IMR-90 (cell line): Measurements from ENCODE around the gene BYSL. TPM values are rescaled to one million over a fixed set of nuclear protein-coding genes. Genes with fewer than 3 reads are reported as not detected.
A peak's percentile ranks its signal among the peaks of the same experiment; 100 is the strongest.

Source experiments
- ATAC-seq: fragments of 200-7000 bp; cut with Tn5 transposase; 2 replicates; pipeline ENCODE4 v1.9.1; 2020; ENCODE audit warnings: low read depth, mild to moderate bottlenecking, moderate library complexity
- BruUV-seq: library from RNA; stranded (reverse); fragments of 400-500 nt; replicated peaks from 2 replicates; lab custom pipeline; 2021; lab: Mats Ljungman, UMichigan
- CTCF ChIA-PET: fragments of 300-600 bp; formaldehyde crosslinking; extraction: SDS; loops from one replicate; lab custom pipeline; 2021; ENCODE audit warnings: antibody characterized with exemption; lab: Yijun Ruan, JAX
- POLR2A ChIA-PET: fragments of 300-600 bp; sonication (Branson Sonifier 250); formaldehyde crosslinking; loops from one replicate; lab custom pipeline; 2022; ENCODE audit warnings: antibody characterized with exemption; ENCODE audit not compliant: unreplicated experiment; lab: Charles Lee
- DNase-seq: peaks from one replicate; pipeline ENCODE4 v3.0.0; 2013
- H2AFZ ChIP-seq: replicated peaks from 2 replicates; pipeline ENCODE3; 2013; ENCODE audit warnings: low read length, mild to moderate bottlenecking; ENCODE audit not compliant: poor library complexity
- H2AK5ac ChIP-seq: 2 replicates; pipeline ENCODE4 v1.6.1; 2013; ENCODE audit warnings: low read depth, low read length, inconsistent platforms
- H2AK9ac ChIP-seq: replicated peaks from 2 replicates; pipeline ENCODE3; 2013; ENCODE audit warnings: mild to moderate bottlenecking, low read depth, low read length, moderate library complexity; ENCODE audit not compliant: poor library complexity
- H2BK120ac ChIP-seq: 2 replicates; pipeline ENCODE4 v1.6.1; 2013; ENCODE audit warnings: low read depth, low read length, inconsistent platforms
- H2BK15ac ChIP-seq: 3 replicates; pipeline ENCODE4 v1.6.1; 2013; ENCODE audit warnings: low read depth, low read length, inconsistent platforms
- H2BK20ac ChIP-seq: 2 replicates; pipeline ENCODE4 v1.6.1; 2013; ENCODE audit warnings: low read depth, mild to moderate bottlenecking, inconsistent platforms, low read length, moderate library complexity
- H2BK5ac ChIP-seq: 2 replicates; pipeline ENCODE4 v1.6.1; 2013; ENCODE audit warnings: mild to moderate bottlenecking, low read depth, low read length, inconsistent platforms; ENCODE audit not compliant: poor library complexity, severe bottlenecking
- H3K14ac ChIP-seq: replicated peaks from 2 replicates; pipeline ENCODE4 v1.6.1; 2013; ENCODE audit warnings: low read depth, low read length, inconsistent platforms
- H3K18ac ChIP-seq: 2 replicates; pipeline ENCODE4 v1.6.1; 2013; ENCODE audit warnings: low read depth, low read length, control low read depth
- H3K23ac ChIP-seq: 2 replicates; pipeline ENCODE4 v1.6.1; 2013; ENCODE audit warnings: low read depth, low read length, inconsistent platforms
- H3K27ac ChIP-seq: 2 replicates; pipeline ENCODE4 v1.5.1; 2013; ENCODE audit warnings: mild to moderate bottlenecking, control low read depth, low read length; ENCODE audit not compliant: insufficient read depth
- H3K27me3 ChIP-seq: 2 replicates; pipeline ENCODE4 v1.6.1; 2013; ENCODE audit warnings: low read length; ENCODE audit not compliant: control insufficient read depth, insufficient read depth
- H3K36me3 ChIP-seq: 2 replicates; pipeline ENCODE4 v1.6.1; 2013; ENCODE audit warnings: low read length, mixed read lengths; ENCODE audit not compliant: control insufficient read depth, insufficient read depth
- H3K4ac ChIP-seq: 2 replicates; pipeline ENCODE4 v1.6.1; 2013; ENCODE audit warnings: low read depth, low read length, inconsistent platforms
- H3K4me1 ChIP-seq: 2 replicates; pipeline ENCODE4 v1.6.1; 2013; ENCODE audit warnings: low read length, mixed read lengths; ENCODE audit not compliant: control insufficient read depth, insufficient read depth
- H3K4me2 ChIP-seq: 2 replicates; pipeline ENCODE4 v1.6.1; 2013; ENCODE audit warnings: low read depth, mild to moderate bottlenecking, control low read depth, low read length, moderate library complexity
- H3K4me3 ChIP-seq: 2 replicates; pipeline ENCODE4 v1.5.1; 2013; ENCODE audit warnings: low read depth, mild to moderate bottlenecking, control low read depth, low read length, moderate library complexity; ENCODE audit not compliant: insufficient read depth
- H3K56ac ChIP-seq: 2 replicates; pipeline ENCODE4 v1.6.1; 2013; ENCODE audit warnings: low read length, inconsistent platforms; ENCODE audit not compliant: insufficient read depth; ENCODE audit errors: extremely low read depth
- H3K79me1 ChIP-seq, 2 experiments: 2 replicates each; pipeline ENCODE4 v1.6.1; 2013; ENCODE audit warnings: low read length in 2 of 2, inconsistent platforms in 1 of 2, low read depth in 1 of 2
- H3K9ac ChIP-seq: 2 replicates; pipeline ENCODE4 v1.6.1; 2013; ENCODE audit warnings: low read depth, low read length, control low read depth
- H3K9me1 ChIP-seq: 2 replicates; pipeline ENCODE4 v1.6.1; 2013; ENCODE audit warnings: low read length, inconsistent platforms; ENCODE audit not compliant: insufficient read depth
- H3K9me3 ChIP-seq: 2 replicates; pipeline ENCODE4 v1.6.1; 2013; ENCODE audit warnings: low read length; ENCODE audit not compliant: control insufficient read depth, insufficient read depth
- H4K20me1 ChIP-seq: 2 replicates; pipeline ENCODE4 v1.6.1; 2013; ENCODE audit warnings: low read length, inconsistent platforms; ENCODE audit not compliant: insufficient read depth
- H4K5ac ChIP-seq: 2 replicates; pipeline ENCODE4 v1.6.1; 2013; ENCODE audit warnings: mild to moderate bottlenecking, low read depth, low read length, control low read depth
- H4K8ac ChIP-seq, 2 experiments: 2 replicates each; pipeline ENCODE4 v1.6.1; 2013; ENCODE audit warnings: low read depth in 2 of 2, low read length in 2 of 2, control low read depth in 1 of 2, inconsistent platforms in 1 of 2
- H4K91ac ChIP-seq: 2 replicates; pipeline ENCODE4 v1.6.1; 2013; ENCODE audit warnings: low read depth, low read length, inconsistent platforms; ENCODE audit not compliant: insufficient read depth
- CHD1 ChIP-seq: IDR thresholded peaks from 2 replicates; pipeline ENCODE4 v1.6.1; 2012; ENCODE audit warnings: low read depth, low read length, improper control_type of control experiment
- NFE2L2 ChIP-seq: fragments of 150-350 bp; IDR thresholded peaks from 2 replicates; pipeline ENCODE4 v1.6.1; 2016; ENCODE audit warnings: low read depth, mild to moderate bottlenecking, low read length
- POLR2A ChIP-seq: IDR thresholded peaks from 2 replicates; pipeline ENCODE4 v1.6.1; 2012; ENCODE audit warnings: mild to moderate bottlenecking, low read depth, low read length
- RAD21 ChIP-seq: IDR thresholded peaks from 2 replicates; pipeline ENCODE4 v1.6.1; 2012; ENCODE audit warnings: low read length, improper control_type of control experiment
- WGBS, 2 experiments: methylation state at CpG; one replicate each; pipeline versions ENCODE4 v1.1.5 to v1.1.7; 2013; ENCODE audit warnings: missing lambda C conversion rate in 2 of 2; ENCODE audit not compliant: insufficient read length in 1 of 2; ENCODE audit errors: extremely low coverage in 2 of 2; 5-methylcytosine and 5-hydroxymethylcytosine counted together
- dilution Hi-C: fragments of 300-500 bp; cut with HindIII; formaldehyde crosslinking; loops from one replicate; pipeline ENCODE4 v1.14.3; 2018; ENCODE audit warnings: low sequenced_read_pairs; ENCODE audit not compliant: unreplicated experiment
- in situ Hi-C: fragments of 300-500 bp; cut with MboI; formaldehyde crosslinking; loops from 3 replicates; pipeline ENCODE4 v1.14.3; 2019; ENCODE audit warnings: low sequenced_read_pairs, inconsistent platforms, mixed read lengths
- intact Hi-C: fragments of 100-400 bp; cut with micrococcal nuclease; formaldehyde crosslinking; loops from 2 replicates; pipeline ENCODE4 v1.10.0; 2022
- polyA plus RNA-seq, 3 experiments: library from polyadenylated mRNA; depleted of rRNA; stranded (reverse); fragments of >200 nt; gene quantifications; 2 replicates each; pipeline ENCODE4 v1.2.3, GENCODE V29; 2012; ENCODE audit warnings: low replicate concordance in 1 of 3
- total RNA-seq: library from RNA; depleted of rRNA; stranded (reverse); fragments of >200 nt; gene quantifications from 2 replicates; pipeline ENCODE4 v1.2.3, GENCODE V29; 2012

Gene BYSL
- total and polyA plus RNA-seq, 2 of the 4 experiments (the other 2 are of a cell fraction) = 26.7 to 36.3 TPM

DNA sequence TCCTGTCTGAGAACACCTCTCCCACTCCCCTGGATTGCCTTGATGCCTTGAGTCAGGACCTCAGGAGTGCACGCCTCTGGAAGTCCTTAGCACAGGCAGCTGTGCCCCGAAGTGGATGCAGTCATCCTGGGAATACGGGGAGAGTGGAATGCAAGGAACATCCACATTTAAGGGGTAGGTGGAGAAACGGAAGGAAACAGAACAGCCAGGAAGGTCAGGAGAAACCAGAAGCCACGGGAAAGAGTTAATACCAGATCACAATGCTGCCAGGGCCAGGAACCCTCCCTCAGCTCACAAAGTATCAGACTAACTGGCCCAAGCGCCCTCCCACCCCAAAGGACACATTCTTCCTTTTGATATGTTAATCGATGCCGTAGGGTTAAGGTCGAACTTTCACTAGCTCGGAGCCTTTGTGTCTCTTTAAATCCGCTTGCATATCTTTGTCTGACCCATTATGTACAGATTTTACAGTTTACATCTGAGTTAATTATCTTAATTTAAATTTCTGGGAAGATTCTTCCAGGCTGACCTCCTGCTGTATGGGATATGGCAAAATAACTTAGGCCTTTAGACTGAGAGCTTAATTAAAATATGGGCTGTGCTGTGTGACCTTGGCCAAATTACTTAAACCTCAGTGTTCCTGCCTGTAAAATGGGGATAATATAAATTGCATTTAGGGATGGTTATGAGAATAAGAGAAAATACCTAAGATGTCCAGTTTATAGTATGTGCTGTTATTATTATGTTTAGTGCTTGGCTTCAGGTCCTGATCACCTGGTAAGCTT lies 44.3 kb downstream of the BYSL start:
- TF ChIP-seq POLR2A (no peak), NFE2L2 (no peak), RAD21 (no peak), CHD1 (no peak)
- Histone ChIP-seq H4K91ac (peak overlapping the region; percentile 74), H2AFZ (no peak overlapping the region), H3K36me3 (no peaks in the 10 kb centered on the region), H3K9ac (no peak overlapping the region), H3K9me3 (no peaks in the 10 kb centered on the region), H3K23ac (peak overlapping the region; percentile 64), H3K4me1 (peaks cover 12% of the 10 kb centered on the region), H2AK5ac (peak overlapping the region; percentile 92), H3K56ac (no peak overlapping the region), H3K27ac (no peak overlapping the region), H2BK5ac (no peak overlapping the region), H3K14ac (peak overlapping the region; percentile 69; the same call in 1 of the 2 replicates), H3K9me1 (peaks cover 23% of the 10 kb centered on the region), H2BK20ac (peak overlapping the region; percentile 90), H4K5ac (peak overlapping the region; percentile 53; the same call in 1 of the 2 replicates), H3K18ac (peak overlapping the region; percentile 49; the same call in 1 of the 2 replicates), H2AK9ac (no peak overlapping the region), H4K20me1 (no peaks in the 10 kb centered on the region), H3K4ac (peak overlapping the region; percentile 81), H2BK120ac (peak overlapping the region; percentile 88), H3K4me2 (no peak overlapping the region), H3K4me3 (no peak overlapping the region), H4K8ac (peak overlapping the region; percentile 35 to 59; a peak in 2 of 4 replicates), H2BK15ac (peak overlapping the region; percentile 88; the same call in 2 of the 3 replicates), H3K27me3 (no peaks in the 10 kb centered on the region), H3K79me1 (no peaks in the 10 kb centered on the region)
- intact Hi-C loops = no loop called here
- ChIA-PET POLR2A (no interaction called here), CTCF (no interaction called here)
- WGBS, 2 experiments = 100% methylated on average over 1 of the region's 11 CpGs; no CpG with 5 or more reads in 1 of the 2 experiments
- BruUV-seq = no TSS peak
- no peak for DNase-seq
- in situ Hi-C loops = no loop called here
- ATAC-seq = no peak
- dilution Hi-C loops = no loop called here
